Measurements from ENCODE around the gene USP9Y.
A peak's percentile ranks its signal among the peaks of the same experiment; 100 is the strongest.

- TF ChIP-seq CTCF (IDR thresholded peaks at IDR 0.05) (no peak), POLR2A (IDR thresholded peaks at IDR 0.05) (peak in 1 of 4 donors; percentile 19)
Measured at GRCh38 chrY:12662745-12663591, 38.1 kb upstream of the USP9Y start.

Measured in esophagus squamous epithelium (tissue), 4 donors.